Left ventricle myocardium inferior (tissue), 1 donor: Measurements from ENCODE around the gene ADCY2. TPM values are rescaled to one million over a fixed set of nuclear protein-coding genes. Genes with fewer than 3 reads are reported as not detected.

ENCODE experiments used
- DNase-seq: peaks from one replicate; pipeline ENCODE4 v3.0.0-alpha.2; 2020
- H3K27ac ChIP-seq: fragments of 200-600 bp; replicated peaks from 2 replicates; pipeline ENCODE4 v1.8.0; 2021
- H3K27me3 ChIP-seq: fragments of 200-600 bp; 2 replicates; pipeline ENCODE4 v1.8.0; 2021; ENCODE audit warnings: low read depth
- H3K36me3 ChIP-seq: fragments of 200-600 bp; 2 replicates; pipeline ENCODE4 v1.8.0; 2021
- H3K4me1 ChIP-seq: fragments of 200-600 bp; 2 replicates; pipeline ENCODE4 v1.8.0; 2021
- H3K4me3 ChIP-seq: fragments of 200-600 bp; 2 replicates; pipeline ENCODE4 v1.8.0; 2021; ENCODE audit warnings: mild to moderate bottlenecking, moderate library complexity
- H3K9me3 ChIP-seq: fragments of 200-600 bp; replicated peaks from 2 replicates; pipeline ENCODE4 v1.8.0; 2021
- CTCF ChIP-seq: fragments of 200-600 bp; IDR thresholded peaks from 2 replicates; pipeline ENCODE4 v1.8.0; 2021; ENCODE audit warnings: antibody characterized with exemption, mild to moderate bottlenecking, borderline replicate concordance
- intact Hi-C: fragments of 100-400 bp; cut with micrococcal nuclease; formaldehyde crosslinking; loops from one replicate; pipeline ENCODE4 v1.11.0; 2022
- total RNA-seq: library from RNA; stranded (reverse); fragmentation: NEBNext Ultra II Directional; extraction: Animal tissue kit (Norgen Biotek cat#: 25700); gene quantifications from one replicate; pipeline ENCODE4 v1.2.1, GENCODE V29; 2021
- donor health status: DM: no; HTN: yes; CAD: no; lungs with severe emphysema.

Gene ADCY2
- total RNA-seq, 1 donor from 2014 or later, result 0.30 TPM

- Histone ChIP-seq H3K4me1 (no peaks in the 10 kb centered on the region), H3K9me3 (no peaks in the 10 kb centered on the region), H3K36me3 (no peaks in the 10 kb centered on the region), H3K4me3 (no peak overlapping the region), H3K27me3 (peaks cover 3% of the 10 kb centered on the region), H3K27ac (no peak overlapping the region)
- no peak for TF ChIP-seq CTCF
- intact Hi-C loops, result no loop called here
- no peak for DNase-seq
Observed at GRCh38 chr5:7519564-7519963, 123.6 kb downstream of the ADCY2 start.

DNA sequence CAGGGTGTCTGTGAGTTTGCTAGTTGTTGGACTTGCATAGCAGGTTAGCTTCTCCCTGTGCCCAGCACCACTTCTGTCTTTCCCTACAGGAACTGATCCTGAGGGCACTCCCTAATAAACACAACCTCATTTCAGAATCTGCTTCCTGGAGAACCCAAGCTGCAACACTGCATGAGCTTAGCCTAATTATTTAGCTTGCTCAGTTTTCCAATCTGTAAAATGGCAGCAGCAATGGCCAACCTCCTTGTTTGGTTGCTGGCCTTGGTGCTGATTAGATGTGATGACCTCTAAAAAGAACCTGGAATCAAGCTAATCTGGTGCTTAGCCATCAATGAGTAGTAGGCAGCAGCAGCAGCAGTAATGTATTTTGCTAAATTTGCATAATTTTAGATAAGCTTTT, 133.9 kb downstream of the ADCY2 start:
- no peak for TF ChIP-seq CTCF
- no peaks in the 10 kb centered on the region for H3K36me3 ChIP-seq
- H3K4me3 ChIP-seq, result no peak overlapping the region
- no peak for DNase-seq
- intact Hi-C loops, result no loop called here
- no peak overlapping the region for H3K27ac ChIP-seq
- H3K9me3 ChIP-seq, result no peaks in the 10 kb centered on the region
- H3K4me1 ChIP-seq, result no peaks in the 10 kb centered on the region
- no peaks in the 10 kb centered on the region for H3K27me3 ChIP-seq

GRCh38 chr5:7533941-7534340, 138.0 kb downstream of the ADCY2 start:
- Histone ChIP-seq H3K36me3 (no peaks in the 10 kb centered on the region), H3K4me1 (no peaks in the 10 kb centered on the region), H3K9me3 (no peaks in the 10 kb centered on the region), H3K4me3 (no peak overlapping the region), H3K27me3 (no peaks in the 10 kb centered on the region), H3K27ac (no peak overlapping the region)
- intact Hi-C loops, result no loop called here
- TF ChIP-seq CTCF, result no peak
- DNase-seq, result no peak

DNA sequence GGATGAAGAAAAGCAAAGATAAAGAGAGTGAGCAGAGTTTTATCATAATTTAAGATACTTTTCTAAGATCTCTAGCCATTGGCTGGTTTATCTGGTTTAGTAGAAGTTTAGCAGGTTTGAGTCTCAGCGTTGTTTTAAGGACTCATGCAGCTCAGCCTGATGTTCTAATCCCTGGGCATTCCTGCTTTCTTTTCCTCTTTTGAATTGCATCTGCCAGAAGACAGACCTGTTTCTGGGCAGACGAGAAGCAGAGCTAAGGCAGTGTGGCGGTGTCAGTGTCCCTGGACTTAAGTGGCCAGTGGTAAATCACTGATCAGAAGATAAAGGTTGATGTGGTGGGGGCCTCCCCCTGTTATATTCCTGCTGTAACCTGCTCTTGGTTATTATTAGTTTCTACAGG, 138.6 kb downstream of the ADCY2 start:
- H3K9me3 ChIP-seq, result no peaks in the 10 kb centered on the region
- no peaks in the 10 kb centered on the region for H3K27me3 ChIP-seq
- H3K4me1 ChIP-seq, result no peaks in the 10 kb centered on the region
- intact Hi-C loops, result no loop called here
- H3K36me3 ChIP-seq, result no peaks in the 10 kb centered on the region
- no peak for DNase-seq
- no peak overlapping the region for H3K4me3 ChIP-seq
- no peak for TF ChIP-seq CTCF
- H3K27ac ChIP-seq, result no peak overlapping the region

DNA sequence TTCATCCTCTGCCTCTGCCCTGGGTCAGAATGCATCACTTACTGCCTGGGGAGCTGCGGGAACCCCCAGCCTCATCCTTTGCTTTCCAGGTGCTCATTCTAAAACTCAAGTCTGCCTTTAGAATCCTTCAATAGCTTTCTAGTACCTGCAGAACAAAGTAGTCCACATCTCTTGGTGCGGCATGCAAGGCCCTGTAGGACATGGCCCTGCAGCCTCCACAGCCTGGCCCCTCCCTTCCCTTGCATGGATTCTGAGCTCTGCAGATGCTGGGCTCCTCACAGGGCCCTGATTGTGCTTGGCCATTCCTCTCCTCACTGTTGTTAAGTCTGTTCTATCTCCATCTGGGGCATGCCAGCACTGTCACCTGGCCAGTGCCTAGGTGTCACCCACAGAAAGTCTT, 141.6 kb downstream of the ADCY2 start:
- Histone ChIP-seq H3K27me3 (no peaks in the 10 kb centered on the region), H3K27ac (no peak overlapping the region), H3K36me3 (no peaks in the 10 kb centered on the region), H3K9me3 (no peaks in the 10 kb centered on the region), H3K4me3 (no peak overlapping the region), H3K4me1 (no peaks in the 10 kb centered on the region)
- DNase-seq, result no peak
- intact Hi-C loops, result no loop called here
- TF ChIP-seq CTCF, result no peak

GRCh38 chr5:7539571-7539970, 143.6 kb downstream of the ADCY2 start:
- Histone ChIP-seq H3K9me3 (no peaks in the 10 kb centered on the region), H3K4me1 (no peaks in the 10 kb centered on the region), H3K27me3 (no peaks in the 10 kb centered on the region), H3K36me3 (no peaks in the 10 kb centered on the region), H3K4me3 (no peak overlapping the region), H3K27ac (no peak overlapping the region)
- no peak for DNase-seq
- no peak for TF ChIP-seq CTCF
- intact Hi-C loops, result no loop called here
